ENCODE measurements around the gene EHBP1. TPM values are rescaled to one million over a fixed set of nuclear protein-coding genes. Genes with fewer than 3 reads are reported as not detected.

EHBP1 gene
- total RNA-seq (10 to 100 TPM; 23.8 to 31.5 (median 30.0) TPM), polyA plus RNA-seq (10 to 100 TPM; 12.3 to 13.2 TPM), total RNA-seq (22.2 reads per million, percentile 53 among the genes with 10 or more reads in this experiment)

- ATAC-seq: peak; percentile 98
- Histone ChIP-seq H3K9me3 (ENCODE audit: control insufficient read depth in 2 of 3, low read length in 3 of 3) (no peaks in the 10 kb centered on the region), H3K27ac (ENCODE audit: low read depth, low read length) (peak within 1 kb of the TSS; percentile 72), H3K27me3 (ENCODE audit: control insufficient read depth in 2 of 2, insufficient read depth in 2 of 2, low read length in 2 of 2) (no peaks in the 10 kb centered on the region), H3K36me3 (ENCODE audit: control insufficient read depth in 2 of 3, insufficient read depth in 3 of 3, low read length in 3 of 3) (peaks cover 0 to 6% (median 0%) of the 10 kb centered on the region in 3 experiments), H3K4me1 (ENCODE audit: control insufficient read depth in 2 of 2, insufficient read depth in 2 of 2, low read length in 2 of 2) (peaks cover 0 to 25% of the 10 kb centered on the region in 2 donors), H3K4me3 (ENCODE audit: low read length) (peak within 1 kb of the TSS; percentile 82)
- Mint-ChIP-seq H3K27me3 (peaks cover 0 to 13% (median 0%) of the 10 kb centered on the region in 5 donors), H3K27ac (peak within 1 kb of the TSS; percentile 76 to 93 (median 84)), H3K9me3 (peaks cover 0 to 6% (median 0%) of the 10 kb centered on the region in 11 donors), H3K4me1 (peaks cover 24 to 48% (median 31%) of the 10 kb centered on the region in 7 donors), H3K36me3 (peaks cover 0 to 15% (median 10%) of the 10 kb centered on the region in 5 donors), H3K4me3 (peak within 1 kb of the TSS; percentile 83 to 98 (median 92))
- CTCF ChIA-PET: interaction anchor here (0.6 kb wide), 1 partner anchor 884 kb away, joined by 3 read pairs; the partner anchor contains the start of gene MDH1
- intact Hi-C loops (cut with micrococcal nuclease): loop anchor here (1.0 to 10.0 kb wide), 23 partner anchors 200 to 1949 kb away; partner anchors contain the start of genes CCT4 (in 2 of the 2), COMMD1 (in 2 of the 2), MDH1 (in 2 of the 2) and PAPOLG (in 2 of the 2)
- POLR2A ChIA-PET: interaction anchor here (0.5 to 2.1 kb wide), 3 partner anchors 8 to 795 kb away, joined by 3 to 7 read pairs (median 3); no protein-coding TSS in a partner anchor
- peak; percentile 95 to 99 (median 98) for DNase-seq
These were observed at the start of gene EHBP1 for GRCh38 chr2:62705007-62705829. Gene EHBP1 (plus strand): TSS chr2:62705713. CDS start chr2:62707192, 1,479 bp downstream.

- ChIA-PET CTCF (no interaction called here), POLR2A (no interaction called here)
- Mint-ChIP-seq H3K27ac (no peak overlapping the region), H3K36me3 (no peaks in the 10 kb centered on the region), H3K9me3 (peaks cover 0 to 4% (median 0%) of the 10 kb centered on the region in 11 donors), H3K4me3 (no peak overlapping the region), H3K4me1 (peaks cover 0 to 3% (median 0%) of the 10 kb centered on the region in 7 donors), H3K27me3 (peaks cover 0 to 1% (median 0%) of the 10 kb centered on the region in 5 donors)
- Histone ChIP-seq H3K4me1 (ENCODE audit: control insufficient read depth in 2 of 2, insufficient read depth in 2 of 2, low read length in 2 of 2) (no peaks in the 10 kb centered on the region), H3K9me3 (ENCODE audit: control insufficient read depth in 2 of 3, low read length in 3 of 3) (no peaks in the 10 kb centered on the region), H3K4me3 (ENCODE audit: low read length) (no peak overlapping the region), H3K27ac (ENCODE audit: low read depth, low read length) (no peak overlapping the region), H3K36me3 (ENCODE audit: control insufficient read depth in 2 of 3, insufficient read depth in 3 of 3, low read length in 3 of 3) (no peaks in the 10 kb centered on the region), H3K27me3 (ENCODE audit: control insufficient read depth in 2 of 2, insufficient read depth in 2 of 2, low read length in 2 of 2) (no peaks in the 10 kb centered on the region)
- no peak for ATAC-seq
- intact Hi-C loops (cut with micrococcal nuclease): no loop called here
- no peak for DNase-seq
These were observed 47.7 kb upstream of the EHBP1 start for GRCh38 chr2:62657783-62658182.

- Mint-ChIP-seq H3K9me3 (peaks cover 0 to 4% (median 0%) of the 10 kb centered on the region in 11 donors), H3K27ac (no peak overlapping the region), H3K27me3 (peaks cover 0 to 4% (median 0%) of the 10 kb centered on the region in 5 donors), H3K36me3 (no peaks in the 10 kb centered on the region), H3K4me1 (peaks cover 0 to 3% (median 0%) of the 10 kb centered on the region in 7 donors), H3K4me3 (no peak overlapping the region)
- no peaks in the 10 kb centered on the region for H3K9me3 ChIP-seq (ENCODE audit: control insufficient read depth in 2 of 3, low read length in 3 of 3)
- no peak for DNase-seq
- H3K27me3 ChIP-seq (ENCODE audit: control insufficient read depth in 2 of 2, insufficient read depth in 2 of 2, low read length in 2 of 2): no peaks in the 10 kb centered on the region
- no peaks in the 10 kb centered on the region for H3K4me1 ChIP-seq (ENCODE audit: control insufficient read depth in 2 of 2, insufficient read depth in 2 of 2, low read length in 2 of 2)
- H3K27ac ChIP-seq (ENCODE audit: low read depth, low read length): no peak overlapping the region
- POLR2A ChIA-PET: interaction anchor here (0.9 kb wide), 1 partner anchor 129 kb away, joined by 13 read pairs; no protein-coding TSS in a partner anchor
- CTCF ChIA-PET: no interaction called here
- intact Hi-C loops (cut with micrococcal nuclease): no loop called here
- H3K36me3 ChIP-seq (ENCODE audit: control insufficient read depth in 2 of 3, insufficient read depth in 3 of 3, low read length in 3 of 3): no peaks in the 10 kb centered on the region
- no peak overlapping the region for H3K4me3 ChIP-seq (ENCODE audit: low read length)
- no peak for ATAC-seq
These were observed 46.6 kb upstream of the EHBP1 start for GRCh38 chr2:62658891-62659290.

- H3K4me3 Mint-ChIP-seq: no peak overlapping the region
- peaks cover 0 to 4% (median 0%) of the 10 kb centered on the region in 5 donors for H3K27me3 Mint-ChIP-seq
- ChIA-PET CTCF (no interaction called here), POLR2A (no interaction called here)
- H3K4me3 ChIP-seq (ENCODE audit: low read length): no peak overlapping the region
- no peaks in the 10 kb centered on the region for H3K36me3 ChIP-seq (ENCODE audit: control insufficient read depth in 2 of 3, insufficient read depth in 3 of 3, low read length in 3 of 3)
- H3K4me1 Mint-ChIP-seq: peaks cover 0 to 7% (median 0%) of the 10 kb centered on the region in 7 donors
- ATAC-seq (no peak), DNase-seq (no peak)
- H3K4me1 ChIP-seq (ENCODE audit: control insufficient read depth in 2 of 2, insufficient read depth in 2 of 2, low read length in 2 of 2): no peaks in the 10 kb centered on the region
- no peaks in the 10 kb centered on the region for H3K27me3 ChIP-seq (ENCODE audit: control insufficient read depth in 2 of 2, insufficient read depth in 2 of 2, low read length in 2 of 2)
- H3K9me3 Mint-ChIP-seq: peaks cover 0 to 2% (median 0%) of the 10 kb centered on the region in 11 donors
- intact Hi-C loops (cut with micrococcal nuclease): no loop called here
- no peak overlapping the region for H3K27ac Mint-ChIP-seq
- H3K27ac ChIP-seq (ENCODE audit: low read depth, low read length): no peak overlapping the region
- H3K9me3 ChIP-seq (ENCODE audit: control insufficient read depth in 2 of 3, low read length in 3 of 3): no peaks in the 10 kb centered on the region
- no peaks in the 10 kb centered on the region for H3K36me3 Mint-ChIP-seq
These were observed 45.4 kb upstream of the EHBP1 start for GRCh38 chr2:62660087-62660486.

- H3K27me3 ChIP-seq (ENCODE audit: control insufficient read depth in 2 of 2, insufficient read depth in 2 of 2, low read length in 2 of 2): no peaks in the 10 kb centered on the region
- H3K36me3 ChIP-seq (ENCODE audit: control insufficient read depth in 2 of 3, insufficient read depth in 3 of 3, low read length in 3 of 3): no peaks in the 10 kb centered on the region
- peaks cover 0 to 7% (median 0%) of the 10 kb centered on the region in 7 donors for H3K4me1 Mint-ChIP-seq
- POLR2A ChIA-PET: no interaction called here
- intact Hi-C loops (cut with micrococcal nuclease): no loop called here
- no peak overlapping the region for H3K27ac Mint-ChIP-seq
- DNase-seq (no peak), ATAC-seq (no peak)
- H3K4me1 ChIP-seq (ENCODE audit: control insufficient read depth in 2 of 2, insufficient read depth in 2 of 2, low read length in 2 of 2): no peaks in the 10 kb centered on the region
- CTCF ChIA-PET: no interaction called here
- H3K4me3 ChIP-seq (ENCODE audit: low read length): no peak overlapping the region
- H3K36me3 Mint-ChIP-seq: no peaks in the 10 kb centered on the region
- H3K27ac ChIP-seq (ENCODE audit: low read depth, low read length): no peak overlapping the region
- H3K4me3 Mint-ChIP-seq: no peak overlapping the region
- no peaks in the 10 kb centered on the region for H3K9me3 ChIP-seq (ENCODE audit: control insufficient read depth in 2 of 3, low read length in 3 of 3)
- H3K27me3 Mint-ChIP-seq: peaks cover 0 to 4% (median 0%) of the 10 kb centered on the region in 5 donors
- peaks cover 0 to under 1% (median 0%) of the 10 kb centered on the region in 11 donors for H3K9me3 Mint-ChIP-seq
These were observed 44.8 kb upstream of the EHBP1 start for GRCh38 chr2:62660582-62661262.

- no peak overlapping the region for H3K27ac Mint-ChIP-seq
- POLR2A ChIA-PET: no interaction called here
- H3K9me3 Mint-ChIP-seq: no peaks in the 10 kb centered on the region
- Histone ChIP-seq H3K27ac (ENCODE audit: low read depth, low read length) (no peak overlapping the region), H3K4me3 (ENCODE audit: low read length) (no peak overlapping the region), H3K36me3 (ENCODE audit: control insufficient read depth in 2 of 3, insufficient read depth in 3 of 3, low read length in 3 of 3) (no peaks in the 10 kb centered on the region), H3K4me1 (ENCODE audit: control insufficient read depth in 2 of 2, insufficient read depth in 2 of 2, low read length in 2 of 2) (no peaks in the 10 kb centered on the region), H3K27me3 (ENCODE audit: control insufficient read depth in 2 of 2, insufficient read depth in 2 of 2, low read length in 2 of 2) (no peaks in the 10 kb centered on the region), H3K9me3 (ENCODE audit: control insufficient read depth in 2 of 3, low read length in 3 of 3) (no peaks in the 10 kb centered on the region)
- H3K27me3 Mint-ChIP-seq: peaks cover 0 to 4% (median 0%) of the 10 kb centered on the region in 5 donors
- CTCF ChIA-PET: no interaction called here
- ATAC-seq (no peak), DNase-seq (no peak)
- H3K36me3 Mint-ChIP-seq: no peaks in the 10 kb centered on the region
- intact Hi-C loops (cut with micrococcal nuclease): no loop called here
- H3K4me1 Mint-ChIP-seq: peaks cover 0 to 7% (median 0%) of the 10 kb centered on the region in 7 donors
- no peak overlapping the region for H3K4me3 Mint-ChIP-seq
These were observed 44.3 kb upstream of the EHBP1 start for GRCh38 chr2:62661263-62661635.

Measured in naive thymus-derived CD4-positive, alpha-beta T cell (primary cell).